ENCODE data around the gene EPX. TPM values are rescaled to one million over a fixed set of nuclear protein-coding genes. Genes with fewer than 3 reads are reported as not detected.

EPX gene
- total RNA-seq, 4 donors from 2014 or later: not detected

DNA sequence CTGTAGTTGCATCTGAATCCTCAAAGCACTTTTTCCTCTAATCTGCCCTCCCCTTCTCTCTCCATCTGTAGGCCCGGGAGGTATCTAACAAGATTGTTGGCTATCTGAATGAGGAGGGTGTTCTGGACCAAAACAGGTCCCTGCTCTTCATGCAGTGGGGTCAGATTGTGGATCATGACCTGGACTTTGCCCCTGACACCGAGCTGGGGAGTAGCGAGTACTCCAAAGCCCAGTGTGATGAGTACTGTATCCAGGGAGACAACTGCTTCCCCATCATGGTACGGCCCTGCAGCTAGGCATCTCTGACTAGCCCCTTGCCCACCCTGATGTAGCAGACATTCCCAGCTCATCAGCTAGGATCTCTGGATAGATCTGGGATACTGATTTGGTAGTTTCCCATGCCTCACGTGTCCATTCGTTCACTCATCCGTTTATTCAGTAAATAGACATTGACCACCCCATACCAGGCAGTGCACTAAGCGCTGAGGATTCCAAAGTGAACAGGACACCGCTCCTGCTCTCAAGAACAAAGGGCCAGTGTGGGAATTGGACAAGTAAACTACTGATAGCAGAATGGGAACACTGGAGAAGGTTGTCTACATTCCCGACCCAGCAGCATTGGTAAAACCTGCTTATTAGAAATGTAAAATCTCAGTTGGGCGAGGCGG, 58.0 kb downstream of the EPX start:
- 77 to 88% methylated on average over 4 to 12 of the region's 12 CpGs for WGBS, 2 donors (ENCODE audit: low coverage in 1 of 2)
- in situ Hi-C loops (cut with MboI; ENCODE audit: low pct_ligation_motif_present in 1 of 4, low pct_unique_long_range_greater_than_20kb in 1 of 4, low sequenced_read_pairs in 3 of 4) (no loop called here), intact Hi-C loops (cut with DNase I; ENCODE audit: low total_unique reads) (no loop called here)
- DNase-seq: no peak
- no peaks in the 10 kb centered on the region for H3K36me3 ChIP-seq
- peaks cover 31% of the 10 kb centered on the region for H3K27me3 ChIP-seq
- peaks cover 9 to 11% (median 10%) of the 10 kb centered on the region in 4 donors for H3K4me1 ChIP-seq
- no peak overlapping the region for H3K4me3 ChIP-seq
- H3K9me3 ChIP-seq: no peaks in the 10 kb centered on the region
- no peak for TF ChIP-seq POLR2AphosphoS5 (IDR thresholded peaks at IDR 0.05)
- no peak for TF ChIP-seq POLR2A (IDR thresholded peaks at IDR 0.05)
- no peak for TF ChIP-seq EP300 (IDR thresholded peaks at IDR 0.05; ENCODE audit: low read depth)
- TF ChIP-seq, protein P1, sequence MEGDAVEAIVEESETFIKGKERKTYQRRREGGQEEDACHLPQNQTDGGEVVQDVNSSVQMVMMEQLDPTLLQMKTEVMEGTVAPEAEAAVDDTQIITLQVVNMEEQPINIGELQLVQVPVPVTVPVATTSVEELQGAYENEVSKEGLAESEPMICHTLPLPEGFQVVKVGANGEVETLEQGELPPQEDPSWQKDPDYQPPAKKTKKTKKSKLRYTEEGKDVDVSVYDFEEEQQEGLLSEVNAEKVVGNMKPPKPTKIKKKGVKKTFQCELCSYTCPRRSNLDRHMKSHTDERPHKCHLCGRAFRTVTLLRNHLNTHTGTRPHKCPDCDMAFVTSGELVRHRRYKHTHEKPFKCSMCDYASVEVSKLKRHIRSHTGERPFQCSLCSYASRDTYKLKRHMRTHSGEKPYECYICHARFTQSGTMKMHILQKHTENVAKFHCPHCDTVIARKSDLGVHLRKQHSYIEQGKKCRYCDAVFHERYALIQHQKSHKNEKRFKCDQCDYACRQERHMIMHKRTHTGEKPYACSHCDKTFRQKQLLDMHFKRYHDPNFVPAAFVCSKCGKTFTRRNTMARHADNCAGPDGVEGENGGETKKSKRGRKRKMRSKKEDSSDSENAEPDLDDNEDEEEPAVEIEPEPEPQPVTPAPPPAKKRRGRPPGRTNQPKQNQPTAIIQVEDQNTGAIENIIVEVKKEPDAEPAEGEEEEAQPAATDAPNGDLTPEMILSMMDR (IDR thresholded peaks at IDR 0.05): no peak
- no peak overlapping the region for H3K27ac ChIP-seq

DNA sequence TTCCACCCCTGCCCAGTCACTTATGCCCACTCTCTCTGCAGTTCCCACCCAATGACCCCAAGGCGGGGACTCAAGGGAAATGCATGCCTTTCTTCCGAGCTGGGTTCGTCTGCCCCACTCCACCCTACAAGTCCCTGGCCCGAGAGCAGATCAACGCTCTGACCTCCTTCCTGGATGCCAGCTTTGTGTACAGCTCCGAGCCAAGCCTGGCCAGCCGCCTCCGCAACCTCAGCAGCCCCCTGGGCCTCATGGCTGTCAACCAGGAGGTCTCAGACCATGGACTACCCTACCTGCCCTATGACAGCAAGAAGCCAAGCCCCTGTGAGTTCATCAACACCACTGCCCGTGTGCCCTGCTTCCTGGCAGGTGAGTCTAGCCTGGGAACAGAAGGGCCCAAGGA, 59.6 kb downstream of the EPX start:
- intact Hi-C loops (cut with DNase I; ENCODE audit: low total_unique reads): no loop called here
- Histone ChIP-seq H3K4me1 (peaks cover 9 to 11% (median 10%) of the 10 kb centered on the region in 4 donors), H3K36me3 (no peaks in the 10 kb centered on the region), H3K27me3 (peaks cover 41% of the 10 kb centered on the region), H3K9me3 (no peaks in the 10 kb centered on the region), H3K27ac (no peak overlapping the region), H3K4me3 (no peak overlapping the region)
- WGBS, 2 donors (ENCODE audit: low coverage in 1 of 2): 76% methylated on average over 8 of the region's 9 CpGs; no CpG with 5 or more reads in 1 of the 2 donors
- in situ Hi-C loops (cut with MboI; ENCODE audit: low pct_ligation_motif_present in 1 of 4, low pct_unique_long_range_greater_than_20kb in 1 of 4, low sequenced_read_pairs in 3 of 4): no loop called here
- TF ChIP-seq EP300 (IDR thresholded peaks at IDR 0.05; ENCODE audit: low read depth) (no peak), POLR2A (IDR thresholded peaks at IDR 0.05) (no peak), POLR2AphosphoS5 (IDR thresholded peaks at IDR 0.05) (no peak)
- TF ChIP-seq, protein P1 (IDR thresholded peaks at IDR 0.05): no peak
- no peak for DNase-seq

DNA sequence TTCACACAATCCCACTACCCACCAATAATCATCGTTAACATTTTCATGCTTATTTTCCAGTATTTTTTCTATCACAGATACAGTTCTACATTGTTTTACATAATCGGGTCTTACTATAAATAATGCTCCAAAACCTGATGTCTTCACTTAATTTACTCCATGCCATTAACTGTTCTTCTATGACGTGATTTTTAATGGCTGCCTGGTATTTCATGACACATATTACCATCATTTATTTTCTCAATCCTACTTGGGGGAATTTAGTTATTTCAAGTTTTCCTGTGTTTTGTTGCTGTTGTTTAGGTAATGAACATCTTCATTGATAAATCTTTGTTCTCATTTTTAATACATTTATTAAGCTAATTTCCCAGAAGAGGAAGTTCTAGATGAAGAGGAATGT, 60.6 kb downstream of the EPX start:
- H3K27ac ChIP-seq: no peak overlapping the region
- intact Hi-C loops (cut with DNase I; ENCODE audit: low total_unique reads) (no loop called here), in situ Hi-C loops (cut with MboI; ENCODE audit: low pct_ligation_motif_present in 1 of 4, low pct_unique_long_range_greater_than_20kb in 1 of 4, low sequenced_read_pairs in 3 of 4) (no loop called here)
- 79 to 81% methylated on average over 3 of the region's 3 CpGs for WGBS, 2 donors (ENCODE audit: low coverage in 1 of 2)
- H3K9me3 ChIP-seq: no peaks in the 10 kb centered on the region
- peaks cover 9 to 11% (median 10%) of the 10 kb centered on the region in 4 donors for H3K4me1 ChIP-seq
- no peaks in the 10 kb centered on the region for H3K36me3 ChIP-seq
- no peak for TF ChIP-seq POLR2A (IDR thresholded peaks at IDR 0.05)
- no peak for TF ChIP-seq POLR2AphosphoS5 (IDR thresholded peaks at IDR 0.05)
- TF ChIP-seq EP300 (IDR thresholded peaks at IDR 0.05; ENCODE audit: low read depth): no peak
- TF ChIP-seq, protein P1 (IDR thresholded peaks at IDR 0.05): no peak
- H3K4me3 ChIP-seq: no peak overlapping the region
- DNase-seq: no peak
- H3K27me3 ChIP-seq: peaks cover 45% of the 10 kb centered on the region

Other genes with a start within 250 kb of the EPX start
- gene CUEDC1, start 237.3 kb upstream of the EPX start, total RNA-seq: 10 to 100 TPM; 20.2 to 27.3 (median 24.6) TPM
- gene VEZF1, start 204.5 kb upstream of the EPX start, total RNA-seq: 10 to 100 TPM; 44.0 to 65.1 (median 50.1) TPM
- 100 to 1,000 TPM; 122 to 174 (median 143) TPM for gene SRSF1, start 185.5 kb upstream of the EPX start, total RNA-seq
- 10 to 100 TPM; 12.3 to 26.2 (median 22.7) TPM for gene DYNLL2, start 109.3 kb upstream of the EPX start, total RNA-seq
- gene OR4D1, start 44.3 kb upstream of the EPX start, total RNA-seq: not detected
- not detected for gene OR4D2, start 25.7 kb upstream of the EPX start, total RNA-seq
- 10 to 100 TPM in 3 of 4 donors, 1 to 10 TPM in 1; 8.5 to 51.9 (median 18.3) TPM for gene MKS1, start 26.5 kb downstream of the EPX start, total RNA-seq
- not detected for gene LPO, start 45.9 kb downstream of the EPX start, total RNA-seq
- gene MPO, start 88.2 kb downstream of the EPX start, total RNA-seq: not detected
- gene TSPOAP1, start 136.1 kb downstream of the EPX start, total RNA-seq: 10 to 100 TPM in 2 of 4 donors, 1 to 10 TPM in 2; 4.4 to 21.7 (median 9.4) TPM
- 10 to 100 TPM; 12.0 to 66.3 (median 40.0) TPM for gene SUPT4H1, start 159.5 kb downstream of the EPX start, total RNA-seq
- gene RNF43, start 224.8 kb downstream of the EPX start, total RNA-seq: 10 to 100 TPM; 31.9 to 84.2 (median 38.2) TPM

Measured in transverse colon (tissue), 4 donors.